ENCODE results near the gene TRIM28. TPM values are rescaled to one million over a fixed set of nuclear protein-coding genes. Genes with fewer than 3 reads are reported as not detected.

TRIM28 gene
- total RNA-seq, 1 experiment from 2014 or later, result 1,221 TPM

GRCh38 chr19:58548859-58549663, 5.2 kb downstream of the TRIM28 start (continued):
- TF ChIP-seq AR (CRISPR knock-in tag; IDR thresholded peaks at IDR 0.05) (no peak), CBFB (CRISPR knock-in tag; IDR thresholded peaks at IDR 0.05; ENCODE audit: low read depth) (no peak), TP53 (CRISPR knock-in tag; IDR thresholded peaks at IDR 0.05) (no peak), JAZF1 (CRISPR knock-in tag; IDR thresholded peaks at IDR 0.05) (no peak), ATF6 (CRISPR knock-in tag; IDR thresholded peaks at IDR 0.05) (no peak)

- no peak for ATAC-seq
- CTCF ChIA-PET, result no interaction called here
- peaks cover 78% of the 10 kb centered on the region for H3K36me3 Mint-ChIP-seq
- H3K9me3 Mint-ChIP-seq, result no peaks in the 10 kb centered on the region
- peaks cover 2% of the 10 kb centered on the region for H3K27me3 Mint-ChIP-seq (ENCODE audit: low read depth)
- DNase-seq (ENCODE audit: low spot score), result no peak
- H3K27ac Mint-ChIP-seq, result no peak overlapping the region
- H3K4me3 Mint-ChIP-seq, result no peak overlapping the region
- peaks cover 23% of the 10 kb centered on the region for H3K4me1 Mint-ChIP-seq
- POLR2A ChIA-PET, result interaction anchor here (0.9 kb wide), 1 partner anchor 30 kb away, joined by 4 read pairs; the partner anchor contains the start of gene ZBTB45
- no peak for TF ChIP-seq PREB (CRISPR knock-in tag; IDR thresholded peaks at IDR 0.05; ENCODE audit: borderline replicate concordance)
Measured at GRCh38 chr19:58549664-58550361, 5.9 kb downstream of the TRIM28 start.

- H3K4me1 Mint-ChIP-seq, result peaks cover 27% of the 10 kb centered on the region
- H3K27me3 Mint-ChIP-seq (ENCODE audit: low read depth), result no peaks in the 10 kb centered on the region; the same call in 1 of the 2 replicates
- no peak overlapping the region for H3K27ac Mint-ChIP-seq
- H3K36me3 Mint-ChIP-seq, result peaks cover 74% of the 10 kb centered on the region
- ChIA-PET POLR2A (interaction anchor here (1.4 kb wide), 1 partner anchor 12 kb away, joined by 4 read pairs; no protein-coding TSS in a partner anchor), CTCF (interaction anchor here (1.4 kb wide), 1 partner anchor 31 kb away, joined by 9 read pairs; the partner anchor contains the start of gene ZBTB45)
- no peaks in the 10 kb centered on the region for H3K9me3 Mint-ChIP-seq
- ATAC-seq, result no peak
- no peak overlapping the region for H3K4me3 Mint-ChIP-seq
- DNase-seq (ENCODE audit: low spot score), result no peak
- TF ChIP-seq ATF1 (CRISPR knock-in tag; IDR thresholded peaks at IDR 0.05), result no peak
- TF ChIP-seq SMAD4 (CRISPR knock-in tag; IDR thresholded peaks at IDR 0.05), result no peak
- no peak for TF ChIP-seq RORB (CRISPR knock-in tag; IDR thresholded peaks at IDR 0.05)
- TF ChIP-seq TEAD4 (CRISPR knock-in tag; IDR thresholded peaks at IDR 0.05), result no peak
- TF ChIP-seq ZNF512 (CRISPR knock-in tag; IDR thresholded peaks at IDR 0.05; ENCODE audit: borderline replicate concordance), result no peak
- no peak for TF ChIP-seq GRHL2 (CRISPR knock-in tag; IDR thresholded peaks at IDR 0.05; ENCODE audit: insufficient replicate concordance, severe bottlenecking)
- TF ChIP-seq STAT6 (CRISPR knock-in tag; conservative IDR thresholded peaks at IDR 0.05; ENCODE audit: low read depth), result no peak
- no peak for TF ChIP-seq ZNF317 (CRISPR knock-in tag; IDR thresholded peaks at IDR 0.05; ENCODE audit: borderline replicate concordance, low read depth)
- no peak for TF ChIP-seq SOX15 (CRISPR knock-in tag; IDR thresholded peaks at IDR 0.05)
- TF ChIP-seq CTCF (IDR thresholded peaks at IDR 0.05), result no peak
- no peak for TF ChIP-seq HMGA2 (CRISPR knock-in tag; IDR thresholded peaks at IDR 0.05)
- TF ChIP-seq TP53 (CRISPR knock-in tag; IDR thresholded peaks at IDR 0.05), result no peak
- no peak for TF ChIP-seq JAZF1 (CRISPR knock-in tag; IDR thresholded peaks at IDR 0.05)
Measured at GRCh38 chr19:58550362-58551122, 6.7 kb downstream of the TRIM28 start.
